Activated CD8-positive, alpha-beta memory T cell treated with anti-CD3 and anti-CD28 coated beads, Interleukin-2, amount 50 U/mL, for 4 hours (primary cell): ENCODE measurements around the gene PTH2.

Source experiments
- DNase-seq: peaks from one replicate; pipeline ENCODE4 v3.0.0-alpha.2; 2020

PTH2 gene

GRCh38 chr19:49409441-49410029 lies 13.7 kb downstream of the PTH2 start:
- no peak for DNase-seq

GRCh38 chr19:49408816-49409440 lies 14.3 kb downstream of the PTH2 start:
- no peak for DNase-seq

GRCh38 chr19:49407482-49408015 lies 15.7 kb downstream of the PTH2 start:
- no peak for DNase-seq

- DNase-seq = no peak
Observed at GRCh38 chr19:49407079-49407478, 16.2 kb downstream of the PTH2 start.

- no peak for DNase-seq
Observed at GRCh38 chr19:49403404-49404187, 19.6 kb downstream of the PTH2 start.

- DNase-seq = no peak
Observed at GRCh38 chr19:49400029-49400428, 23.2 kb downstream of the PTH2 start.

- no peak for DNase-seq
Observed at GRCh38 chr19:49398931-49399330, 24.3 kb downstream of the PTH2 start.

- no peak for DNase-seq
Observed at GRCh38 chr19:49398001-49398615, 25.1 kb downstream of the PTH2 start.

GRCh38 chr19:49396738-49397505 lies 26.3 kb downstream of the PTH2 start:
- no peak for DNase-seq

GRCh38 chr19:49395581-49396407 lies 27.4 kb downstream of the PTH2 start:
- no peak for DNase-seq

GRCh38 chr19:49393881-49394280 lies 29.4 kb downstream of the PTH2 start:
- DNase-seq = no peak

- DNase-seq = peak; percentile 81
Observed at GRCh38 chr19:49391581-49392399, 31.5 kb downstream of the PTH2 start.

GRCh38 chr19:49390929-49391359 lies 32.3 kb downstream of the PTH2 start:
- no peak for DNase-seq

GRCh38 chr19:49390131-49390928 lies 32.9 kb downstream of the PTH2 start:
- no peak for DNase-seq

- DNase-seq = no peak
Observed at GRCh38 chr19:49389406-49389805, 33.8 kb downstream of the PTH2 start.

GRCh38 chr19:49387936-49388372 lies 35.3 kb downstream of the PTH2 start, which contains the start of gene KASH5:
Gene KASH5, plus strand, starts transcription at chr19:49388249. Its CDS starts 2,635 bp downstream, at chr19:49390884.
- peak; percentile 78 for DNase-seq

GRCh38 chr19:49383599-49383998 lies 39.6 kb downstream of the PTH2 start:
- no peak for DNase-seq

- DNase-seq = no peak
Observed at GRCh38 chr19:49382639-49383038, 40.6 kb downstream of the PTH2 start.

GRCh38 chr19:49380391-49380790 lies 42.9 kb downstream of the PTH2 start:
- DNase-seq = no peak

- DNase-seq = no peak
Observed at GRCh38 chr19:49378512-49378911, 44.7 kb downstream of the PTH2 start.
